Transverse colon (tissue), 4 donors: ENCODE results near the gene KNCN. TPM values are rescaled to one million over a fixed set of nuclear protein-coding genes. Genes with fewer than 3 reads are reported as not detected.
A peak's percentile ranks its signal among the peaks of the same experiment; 100 is the strongest.

Source experiments
- DNase-seq: peaks from one replicate; pipeline ENCODE4 v3.0.0-alpha.2; 2019
- H3K27ac ChIP-seq, 4 donors: fragments of 200-600 bp; sonication (generic); 2 replicates each; pipeline ENCODE4 v1.5.1; 2016 to 2018; ENCODE audit warnings: inconsistent platforms in 4 of 4
- H3K27me3 ChIP-seq: fragments of 200-600 bp; sonication (generic); 2 replicates; pipeline ENCODE4 v1.5.1; 2017; ENCODE audit warnings: inconsistent platforms
- H3K36me3 ChIP-seq, 4 donors: fragments of 200-600 bp; sonication (generic); 2 replicates each; pipeline ENCODE4 v1.5.1; 2017 to 2019; ENCODE audit warnings: inconsistent platforms in 4 of 4
- H3K4me1 ChIP-seq, 4 donors: fragments of 200-600 bp; sonication (generic); 2 replicates each; pipeline ENCODE4 v1.5.1; 2017 to 2020; ENCODE audit warnings: inconsistent platforms in 4 of 4
- H3K4me3 ChIP-seq, 4 donors: fragments of 200-600 bp; sonication (generic); 1 replicate in 1 of 4; 2 replicates in 3 of 4; pipeline versions ENCODE4 v1.5.1 to v1.6.1; 2017 to 2019; ENCODE audit warnings: inconsistent platforms in 4 of 4
- H3K9me3 ChIP-seq, 2 donors: fragments of 200-600 bp; sonication (generic); 2 replicates each; pipeline ENCODE4 v1.5.1; 2017 to 2019; ENCODE audit warnings: inconsistent platforms in 2 of 2
- CTCF ChIP-seq, 5 experiments: fragments of 200-600 bp in 3 of 5; fragments of 450-650 bp in 2 of 5; sonication (generic) in 3 of 5; IDR thresholded peaks; 1 replicate in 2 of 5; 2 replicates in 3 of 5; pipeline ENCODE4 v1.5.1; 2016 to 2017; ENCODE audit warnings: antibody characterized with exemption in 5 of 5, inconsistent platforms in 3 of 5, mild to moderate bottlenecking in 2 of 5, moderate library complexity in 1 of 5
- EP300 ChIP-seq: sonication (generic); formaldehyde crosslinking; IDR thresholded peaks from one replicate; pipeline ENCODE4 v1.6.1; 2017; ENCODE audit warnings: antibody characterized with exemption, low read depth
- POLR2A ChIP-seq: fragments of 450-650 bp; IDR thresholded peaks from one replicate; pipeline ENCODE4 v1.6.1; 2016; ENCODE audit warnings: antibody characterized with exemption, mild to moderate bottlenecking, moderate library complexity
- POLR2AphosphoS5 ChIP-seq, 3 donors: sonication (generic); formaldehyde crosslinking; IDR thresholded peaks; one replicate each; pipeline ENCODE4 v1.6.1; 2016; ENCODE audit warnings: antibody characterized with exemption in 3 of 3
- WGBS, 2 donors: methylation state at CpG; one replicate each; pipeline ENCODE4 v1.1.5; 2018; ENCODE audit warnings: low coverage in 1 of 2; 5-methylcytosine and 5-hydroxymethylcytosine counted together
- in situ Hi-C, 4 donors: fragments of 200-750 bp; cut with MboI; loops; one replicate each; pipeline versions ENCODE4 v1.15.0 to v1.15.1; 2017; ENCODE audit warnings: low sequenced_read_pairs in 3 of 4, low pct_ligation_motif_present in 1 of 4, low pct_unique_long_range_greater_than_20kb in 1 of 4
- intact Hi-C: fragments of 100-400 bp; cut with DNase I; formaldehyde crosslinking; loops from one replicate; pipeline ENCODE4 v1.15.1; 2023; ENCODE audit warnings: low total_unique reads
- total RNA-seq, 4 donors: library from RNA; depleted of rRNA; stranded (reverse); fragments of >200 nt; gene quantifications; one replicate each; pipeline ENCODE4 v1.1.0, GENCODE V29; 2016

KNCN gene
- total RNA-seq, 4 donors from 2014 or later, result not detected

GRCh38 chr1:46529031-46529630, 22.3 kb downstream of the KNCN start:
- TF ChIP-seq EP300 (no peak), POLR2AphosphoS5 (IDR thresholded peaks at IDR 0.05) (no peak), CTCF (IDR thresholded peaks at IDR 0.05) (no peak), POLR2A (no peak)
- intact Hi-C loops (loop anchor here (5.0 kb wide), 1 partner anchor 122 kb away; no protein-coding TSS in a partner anchor), in situ Hi-C loops (loop anchor here in 3 of 4 donors (5.0 to 10.0 kb wide), 3 partner anchors 52 to 84 kb away; no protein-coding TSS in a partner anchor)
- Histone ChIP-seq H3K27me3 (peaks cover 54% of the 10 kb centered on the region), H3K27ac (no peak overlapping the region), H3K4me3 (no peak overlapping the region), H3K4me1 (peaks cover 0 to 20% (median 8%) of the 10 kb centered on the region in 4 donors), H3K36me3 (no peaks in the 10 kb centered on the region), H3K9me3 (no peaks in the 10 kb centered on the region)
- WGBS, 2 donors, result 42 to 64% methylated on average over 4 of the region's 4 CpGs
- DNase-seq, result no peak

GRCh38 chr1:46528297-46528955, 23.0 kb downstream of the KNCN start:
- intact Hi-C loops, result loop anchor here (1.0 to 5.0 kb wide), 2 partner anchors 82 to 121 kb away; no protein-coding TSS in a partner anchor
- H3K36me3 ChIP-seq, result no peaks in the 10 kb centered on the region
- H3K4me3 ChIP-seq, result no peak overlapping the region
- 40% methylated on average over 11 of the region's 11 CpGs; no CpG with 5 or more reads in 1 of the 2 donors for WGBS, 2 donors
- H3K27me3 ChIP-seq, result peaks cover 49% of the 10 kb centered on the region
- H3K4me1 ChIP-seq, result peaks cover 0 to 16% (median 6%) of the 10 kb centered on the region in 4 donors
- in situ Hi-C loops, result loop anchor here in 3 of 4 donors (5.0 to 10.0 kb wide), 3 partner anchors 51 to 84 kb away; no protein-coding TSS in a partner anchor
- H3K9me3 ChIP-seq, result no peaks in the 10 kb centered on the region
- no peak overlapping the region for H3K27ac ChIP-seq
- TF ChIP-seq EP300 (no peak), CTCF (IDR thresholded peaks at IDR 0.05) (peak in 2 of 5 experiments; percentile 10 to 16)
- no peak for DNase-seq

GRCh38 chr1:46527474-46528296, 23.8 kb downstream of the KNCN start:
- Histone ChIP-seq H3K4me1 (peaks cover 0 to 17% (median 3%) of the 10 kb centered on the region in 4 donors), H3K27me3 (peaks cover 46% of the 10 kb centered on the region), H3K27ac (peak overlapping the region in 2 of 4 donors; percentile 1 to 43), H3K9me3 (no peaks in the 10 kb centered on the region), H3K36me3 (no peaks in the 10 kb centered on the region), H3K4me3 (no peak overlapping the region)
- TF ChIP-seq CTCF (IDR thresholded peaks at IDR 0.05), result peak; percentile 90 to 94 (median 93)
- no peak for TF ChIP-seq POLR2AphosphoS5 (IDR thresholded peaks at IDR 0.05)
- peak; percentile 85 for DNase-seq
- in situ Hi-C loops, result loop anchor here in 3 of 4 donors (5.0 to 10.0 kb wide), 3 partner anchors 50 to 83 kb away; no protein-coding TSS in a partner anchor
- intact Hi-C loops, result loop anchor here (1.0 to 5.0 kb wide), 2 partner anchors 81 to 120 kb away; no protein-coding TSS in a partner anchor
- 27% methylated on average over 3 of the region's 3 CpGs; no CpG with 5 or more reads in 1 of the 2 donors for WGBS, 2 donors
